Chondrocyte (in vitro differentiated cells): ENCODE data around the gene HDGFL2. TPM values are rescaled to one million over a fixed set of nuclear protein-coding genes. Genes with fewer than 3 reads are reported as not detected.

Experiments used
- DNase-seq: peaks from one replicate; pipeline ENCODE4 v3.0.0; 2021; ENCODE audit warnings: mixed read lengths, low spot score
- H3K27ac Mint-ChIP-seq: one replicate; pipeline ENCODE4 v1.8.0; 2021; ENCODE audit warnings: mild to moderate bottlenecking, moderate library complexity, mixed read lengths; ENCODE audit not compliant: unreplicated experiment
- H3K27me3 Mint-ChIP-seq: 2 replicates; pipeline ENCODE4 v1.8.0; 2021; ENCODE audit warnings: low read depth, mixed read lengths
- H3K36me3 Mint-ChIP-seq: 2 replicates; pipeline ENCODE4 v1.8.0; 2021; ENCODE audit warnings: low read depth, mixed read lengths
- H3K4me1 Mint-ChIP-seq: 2 replicates; pipeline ENCODE4 v1.8.0; 2021; ENCODE audit warnings: low read depth, mild to moderate bottlenecking, mixed read lengths
- H3K4me3 Mint-ChIP-seq: one replicate; pipeline ENCODE4 v1.8.0; 2021; ENCODE audit warnings: mild to moderate bottlenecking, moderate library complexity, mixed read lengths; ENCODE audit not compliant: unreplicated experiment
- H3K9me3 Mint-ChIP-seq: 2 replicates; pipeline ENCODE4 v1.8.0; 2021; ENCODE audit warnings: low read depth, mixed read lengths
- total RNA-seq: library from RNA; stranded (reverse); gene quantifications from 3 replicates; pipeline ENCODE4 v1.2.1, GENCODE V29; 2021
- TF ChIP-seq, protein P1 (sequence below): fragments of 200-600 bp; sonication (generic); IDR thresholded peaks from 2 replicates; pipeline ENCODE4 v1.5.0; 2021; ENCODE audit warnings: antibody characterized with exemption, mild to moderate bottlenecking, moderate library complexity

The HDGFL2 gene
- total RNA-seq, 1 donor from 2014 or later: 50.0 TPM

DNA sequence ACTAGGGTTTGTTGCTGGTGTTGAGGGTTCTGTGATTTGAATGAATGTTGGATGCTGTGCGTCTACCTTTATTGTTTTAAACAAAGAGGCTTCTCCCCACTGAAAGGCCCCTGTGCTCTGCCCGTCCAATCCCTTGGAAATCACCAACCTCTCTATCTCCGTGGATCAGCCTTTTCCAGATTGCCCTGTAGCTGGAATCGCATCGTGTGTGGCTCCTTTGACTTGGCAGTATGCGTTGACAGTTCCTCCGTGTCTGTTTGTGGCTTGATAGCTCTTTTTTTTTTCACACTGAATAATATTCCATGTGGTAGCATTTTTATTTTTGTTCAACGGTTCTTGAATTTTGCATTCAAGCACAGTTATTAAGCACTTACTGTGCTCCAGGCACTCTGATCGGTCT, 37.7 kb upstream of the HDGFL2 start:
- Mint-ChIP-seq H3K9me3 (no peaks in the 10 kb centered on the region), H3K36me3 (peaks cover 4% of the 10 kb centered on the region), H3K27ac (no peak overlapping the region), H3K27me3 (no peaks in the 10 kb centered on the region), H3K4me1 (no peaks in the 10 kb centered on the region), H3K4me3 (no peak overlapping the region)
- TF ChIP-seq, protein P1, sequence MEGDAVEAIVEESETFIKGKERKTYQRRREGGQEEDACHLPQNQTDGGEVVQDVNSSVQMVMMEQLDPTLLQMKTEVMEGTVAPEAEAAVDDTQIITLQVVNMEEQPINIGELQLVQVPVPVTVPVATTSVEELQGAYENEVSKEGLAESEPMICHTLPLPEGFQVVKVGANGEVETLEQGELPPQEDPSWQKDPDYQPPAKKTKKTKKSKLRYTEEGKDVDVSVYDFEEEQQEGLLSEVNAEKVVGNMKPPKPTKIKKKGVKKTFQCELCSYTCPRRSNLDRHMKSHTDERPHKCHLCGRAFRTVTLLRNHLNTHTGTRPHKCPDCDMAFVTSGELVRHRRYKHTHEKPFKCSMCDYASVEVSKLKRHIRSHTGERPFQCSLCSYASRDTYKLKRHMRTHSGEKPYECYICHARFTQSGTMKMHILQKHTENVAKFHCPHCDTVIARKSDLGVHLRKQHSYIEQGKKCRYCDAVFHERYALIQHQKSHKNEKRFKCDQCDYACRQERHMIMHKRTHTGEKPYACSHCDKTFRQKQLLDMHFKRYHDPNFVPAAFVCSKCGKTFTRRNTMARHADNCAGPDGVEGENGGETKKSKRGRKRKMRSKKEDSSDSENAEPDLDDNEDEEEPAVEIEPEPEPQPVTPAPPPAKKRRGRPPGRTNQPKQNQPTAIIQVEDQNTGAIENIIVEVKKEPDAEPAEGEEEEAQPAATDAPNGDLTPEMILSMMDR: no peak
- no peak for DNase-seq

DNA sequence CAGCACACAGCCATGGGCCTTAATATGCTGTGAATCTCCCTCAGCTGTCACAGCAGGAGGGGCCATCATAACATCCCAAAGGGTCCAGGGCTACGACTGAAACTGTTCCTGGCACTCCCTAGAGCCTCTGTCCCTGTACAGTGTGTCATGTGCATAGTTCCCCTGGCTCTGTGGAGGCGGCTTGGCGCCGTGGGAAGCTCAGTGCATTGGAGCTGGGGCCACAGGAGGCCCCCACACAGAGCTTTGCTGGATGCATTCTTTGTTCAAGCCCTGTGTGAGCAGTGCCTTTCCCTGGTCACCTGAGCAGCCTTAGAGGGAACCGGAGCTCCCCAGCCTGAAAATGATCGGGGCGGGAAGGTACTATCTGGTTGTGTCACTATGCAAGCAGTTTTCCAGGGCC, 35.9 kb upstream of the HDGFL2 start:
- Mint-ChIP-seq H3K4me3 (no peak overlapping the region), H3K4me1 (no peaks in the 10 kb centered on the region), H3K27me3 (no peaks in the 10 kb centered on the region), H3K36me3 (peaks cover 3% of the 10 kb centered on the region), H3K27ac (no peak overlapping the region), H3K9me3 (no peaks in the 10 kb centered on the region)
- DNase-seq: no peak
- TF ChIP-seq, protein P1: no peak

DNA sequence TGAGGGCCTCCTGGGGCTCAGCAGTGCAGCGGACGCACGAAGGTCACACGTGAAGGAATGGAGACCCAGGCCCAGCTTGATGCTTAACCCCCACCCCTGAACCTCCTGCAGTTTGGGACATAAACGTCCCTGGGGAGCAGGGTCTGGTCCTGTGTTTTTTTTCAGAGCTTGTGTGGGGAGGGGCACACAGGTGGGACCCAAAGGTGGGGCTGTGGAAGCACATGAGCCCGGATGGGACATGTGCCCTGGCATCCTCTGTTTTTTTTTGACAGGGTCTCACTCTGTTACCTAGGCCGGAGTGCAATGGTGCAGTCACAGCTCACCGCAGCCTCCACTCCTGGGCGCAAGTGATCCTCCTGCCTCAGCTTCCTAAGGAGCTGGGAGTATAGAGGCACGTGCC, 35.0 kb upstream of the HDGFL2 start:
- Mint-ChIP-seq H3K27me3 (no peaks in the 10 kb centered on the region), H3K36me3 (peaks cover 3% of the 10 kb centered on the region), H3K9me3 (no peaks in the 10 kb centered on the region), H3K27ac (no peak overlapping the region), H3K4me1 (no peaks in the 10 kb centered on the region), H3K4me3 (no peak overlapping the region)
- TF ChIP-seq, protein P1: no peak
- DNase-seq: no peak

DNA sequence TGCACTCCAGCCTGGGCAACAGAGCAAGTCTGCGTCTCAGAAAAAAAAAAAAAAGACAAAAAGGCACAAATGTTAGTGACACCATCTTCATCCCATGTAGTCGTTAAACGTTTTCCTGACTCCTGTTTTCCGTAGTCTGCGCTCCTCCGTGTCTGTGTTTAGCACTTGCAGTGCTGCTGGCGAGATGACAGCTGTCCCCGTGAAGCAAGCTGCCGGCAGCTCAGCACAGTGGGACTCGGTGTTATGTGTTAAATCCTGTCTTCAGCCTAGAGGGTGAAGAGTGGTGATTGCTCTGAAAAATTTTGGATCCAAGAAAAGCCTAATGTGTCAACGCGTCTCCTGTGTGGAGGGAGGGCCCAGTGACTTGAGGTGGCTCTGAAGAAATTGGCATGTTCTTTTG, 32.9 kb upstream of the HDGFL2 start:
- Mint-ChIP-seq H3K4me1 (no peaks in the 10 kb centered on the region), H3K27ac (no peak overlapping the region), H3K9me3 (no peaks in the 10 kb centered on the region), H3K4me3 (no peak overlapping the region), H3K27me3 (no peaks in the 10 kb centered on the region), H3K36me3 (peaks cover 3% of the 10 kb centered on the region)
- TF ChIP-seq, protein P1: no peak
- DNase-seq: no peak

DNA sequence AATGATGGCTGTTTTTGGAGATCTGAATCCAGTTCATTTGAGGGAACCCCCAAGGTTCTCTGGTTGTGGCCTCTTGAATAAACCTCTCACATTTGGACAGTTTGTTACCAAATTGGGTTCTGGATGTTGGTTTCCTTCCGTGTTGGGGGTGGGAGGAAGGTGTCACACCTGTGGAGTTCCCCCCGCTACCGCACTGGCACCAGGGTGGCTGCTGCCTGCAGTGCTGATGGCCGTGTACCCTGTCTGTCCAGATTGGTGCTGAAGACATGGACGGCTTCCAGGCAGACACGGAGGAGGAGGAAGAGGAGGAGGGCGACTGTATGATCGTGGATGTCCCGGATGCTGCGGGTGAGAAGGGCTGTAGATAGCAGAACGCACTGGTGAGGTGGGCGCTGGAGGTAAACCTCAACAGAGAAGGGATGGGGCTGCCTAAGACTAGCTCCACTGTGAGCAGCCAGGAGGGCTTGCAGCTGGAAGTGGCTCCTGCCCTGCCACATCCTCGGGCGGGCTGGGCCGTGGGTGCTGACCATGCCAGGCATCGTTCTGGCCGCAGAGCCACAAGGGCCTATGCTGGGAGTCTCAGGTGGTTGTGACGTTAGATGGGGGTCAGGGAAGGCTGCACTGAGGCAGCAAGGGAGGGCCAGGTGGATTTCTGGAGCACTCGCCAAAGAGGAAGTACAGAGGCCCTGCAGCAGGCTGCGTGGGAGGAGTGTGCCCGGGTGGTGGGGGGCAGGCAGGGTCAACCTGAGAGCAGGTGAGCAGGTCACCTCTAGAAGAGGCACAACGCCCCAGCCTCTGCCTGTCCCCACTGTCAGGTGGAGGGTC, 29.9 kb upstream of the HDGFL2 start:
- H3K36me3 Mint-ChIP-seq: peaks cover 5% of the 10 kb centered on the region
- TF ChIP-seq, protein P1: no peak
- no peaks in the 10 kb centered on the region for H3K9me3 Mint-ChIP-seq
- DNase-seq: no peak
- H3K4me1 Mint-ChIP-seq: no peaks in the 10 kb centered on the region
- no peaks in the 10 kb centered on the region for H3K27me3 Mint-ChIP-seq
- no peak overlapping the region for H3K4me3 Mint-ChIP-seq
- no peak overlapping the region for H3K27ac Mint-ChIP-seq
